Lower leg skin (tissue), 3 donors: ENCODE results near the gene CD74.

ENCODE experiments used
- POLR2A ChIP-seq, 2 donors: fragments of 450-650 bp; IDR thresholded peaks; one replicate each; pipeline ENCODE4 v1.6.1; 2016 to 2017; ENCODE audit warnings: antibody characterized with exemption in 2 of 2, mild to moderate bottlenecking in 1 of 2, moderate library complexity in 1 of 2
- TF ChIP-seq, protein P1 (sequence below), 3 donors: fragments of 450-650 bp; IDR thresholded peaks; one replicate each; pipeline ENCODE4 v1.5.1; 2016; ENCODE audit warnings: antibody characterized with exemption in 3 of 3, mild to moderate bottlenecking in 3 of 3, moderate library complexity in 2 of 3

DNA sequence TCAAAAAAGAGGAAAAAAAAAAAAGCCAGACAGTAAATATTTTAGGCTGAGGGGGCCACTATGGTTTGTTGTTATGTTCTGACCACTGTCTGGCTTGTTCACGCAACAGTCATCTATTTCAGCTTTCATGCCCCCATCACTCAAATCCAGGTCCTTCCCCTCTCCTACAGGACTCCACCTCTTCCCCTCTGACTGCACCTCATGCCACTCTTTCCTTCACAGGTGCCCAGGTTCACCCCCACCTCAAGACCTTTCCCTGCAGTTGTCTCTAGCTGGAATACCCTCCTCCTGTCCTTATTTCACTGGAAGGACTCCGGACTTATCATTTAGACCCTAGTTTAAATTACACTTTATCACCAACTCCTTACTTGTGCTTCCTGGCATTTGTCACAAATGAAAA, 33.4 kb upstream of the CD74 start:
- TF ChIP-seq, protein P1, sequence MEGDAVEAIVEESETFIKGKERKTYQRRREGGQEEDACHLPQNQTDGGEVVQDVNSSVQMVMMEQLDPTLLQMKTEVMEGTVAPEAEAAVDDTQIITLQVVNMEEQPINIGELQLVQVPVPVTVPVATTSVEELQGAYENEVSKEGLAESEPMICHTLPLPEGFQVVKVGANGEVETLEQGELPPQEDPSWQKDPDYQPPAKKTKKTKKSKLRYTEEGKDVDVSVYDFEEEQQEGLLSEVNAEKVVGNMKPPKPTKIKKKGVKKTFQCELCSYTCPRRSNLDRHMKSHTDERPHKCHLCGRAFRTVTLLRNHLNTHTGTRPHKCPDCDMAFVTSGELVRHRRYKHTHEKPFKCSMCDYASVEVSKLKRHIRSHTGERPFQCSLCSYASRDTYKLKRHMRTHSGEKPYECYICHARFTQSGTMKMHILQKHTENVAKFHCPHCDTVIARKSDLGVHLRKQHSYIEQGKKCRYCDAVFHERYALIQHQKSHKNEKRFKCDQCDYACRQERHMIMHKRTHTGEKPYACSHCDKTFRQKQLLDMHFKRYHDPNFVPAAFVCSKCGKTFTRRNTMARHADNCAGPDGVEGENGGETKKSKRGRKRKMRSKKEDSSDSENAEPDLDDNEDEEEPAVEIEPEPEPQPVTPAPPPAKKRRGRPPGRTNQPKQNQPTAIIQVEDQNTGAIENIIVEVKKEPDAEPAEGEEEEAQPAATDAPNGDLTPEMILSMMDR (IDR thresholded peaks at IDR 0.05): no peak
- TF ChIP-seq POLR2A (IDR thresholded peaks at IDR 0.05): no peak
